SKM-1 (cell line): ENCODE measurements around the gene RAD23A.

Source experiments
- DNase-seq: peaks from one replicate; lab custom pipeline; 2025; ENCODE audit not compliant: unreplicated experiment; lab: John Stamatoyannopoulos, UW

RAD23A gene

GRCh38 chr19:12983542-12984142 is 38.0 kb downstream of the RAD23A start:
- DNase-seq: peak; percentile 19

GRCh38 chr19:12984143-12984627 is 38.5 kb downstream of the RAD23A start:
- DNase-seq: no peak

GRCh38 chr19:12984683-12985048 is 39.0 kb downstream of the RAD23A start:
- DNase-seq: no peak

GRCh38 chr19:12985049-12985776 is 39.6 kb downstream of the RAD23A start:
- no peak for DNase-seq

GRCh38 chr19:12986726-12987125 is 41.1 kb downstream of the RAD23A start:
- DNase-seq: no peak

- DNase-seq: no peak
Measured at GRCh38 chr19:12987190-12987589, 41.5 kb downstream of the RAD23A start.

- no peak for DNase-seq
Measured at GRCh38 chr19:12987781-12988180, 42.1 kb downstream of the RAD23A start.

- no peak for DNase-seq
Measured at GRCh38 chr19:12990431-12990830, 44.8 kb downstream of the RAD23A start.

- DNase-seq: no peak
Measured at GRCh38 chr19:12990853-12991252, 45.2 kb downstream of the RAD23A start.

GRCh38 chr19:12991296-12991695 is 45.6 kb downstream of the RAD23A start:
- no peak for DNase-seq

- no peak for DNase-seq
Measured at GRCh38 chr19:12992729-12993128, 47.1 kb downstream of the RAD23A start.

GRCh38 chr19:12993562-12993961 is 47.9 kb downstream of the RAD23A start:
- DNase-seq: no peak

- no peak for DNase-seq
Measured at GRCh38 chr19:12994701-12995595, 49.3 kb downstream of the RAD23A start, which contains the start of gene NFIX. Gene NFIX, plus strand, starts transcription at chr19:12995475. Its CDS starts 363 bp downstream, at chr19:12995838.

GRCh38 chr19:12995596-12996405 is 50.1 kb downstream of the RAD23A start:
- DNase-seq: no peak

- no peak for DNase-seq
Measured at GRCh38 chr19:12996406-12997094, 50.9 kb downstream of the RAD23A start.

- DNase-seq: no peak
Measured at GRCh38 chr19:12997179-12997966, 51.7 kb downstream of the RAD23A start.

GRCh38 chr19:12997967-12998940 is 52.6 kb downstream of the RAD23A start:
- DNase-seq: no peak

GRCh38 chr19:13001166-13001501 is 55.5 kb downstream of the RAD23A start:
- DNase-seq: no peak
